GM08714 (cell line): ENCODE data around the gene NPC1L1.
A peak's percentile ranks its signal among the peaks of the same experiment; 100 is the strongest.

Source experiments
- H3K4me3 ChIP-seq: fragments of 200-500 bp; sonication (Bioruptor generic); 2 replicates; pipeline ENCODE4 v1.5.1; 2014; ENCODE audit warnings: mild to moderate bottlenecking, low read length, inconsistent platforms
- ZNF274 ChIP-seq: IDR thresholded peaks from 2 replicates; pipeline ENCODE4 v1.6.1; 2012; ENCODE audit warnings: mild to moderate bottlenecking, low read depth, low read length

Gene NPC1L1, protein sequence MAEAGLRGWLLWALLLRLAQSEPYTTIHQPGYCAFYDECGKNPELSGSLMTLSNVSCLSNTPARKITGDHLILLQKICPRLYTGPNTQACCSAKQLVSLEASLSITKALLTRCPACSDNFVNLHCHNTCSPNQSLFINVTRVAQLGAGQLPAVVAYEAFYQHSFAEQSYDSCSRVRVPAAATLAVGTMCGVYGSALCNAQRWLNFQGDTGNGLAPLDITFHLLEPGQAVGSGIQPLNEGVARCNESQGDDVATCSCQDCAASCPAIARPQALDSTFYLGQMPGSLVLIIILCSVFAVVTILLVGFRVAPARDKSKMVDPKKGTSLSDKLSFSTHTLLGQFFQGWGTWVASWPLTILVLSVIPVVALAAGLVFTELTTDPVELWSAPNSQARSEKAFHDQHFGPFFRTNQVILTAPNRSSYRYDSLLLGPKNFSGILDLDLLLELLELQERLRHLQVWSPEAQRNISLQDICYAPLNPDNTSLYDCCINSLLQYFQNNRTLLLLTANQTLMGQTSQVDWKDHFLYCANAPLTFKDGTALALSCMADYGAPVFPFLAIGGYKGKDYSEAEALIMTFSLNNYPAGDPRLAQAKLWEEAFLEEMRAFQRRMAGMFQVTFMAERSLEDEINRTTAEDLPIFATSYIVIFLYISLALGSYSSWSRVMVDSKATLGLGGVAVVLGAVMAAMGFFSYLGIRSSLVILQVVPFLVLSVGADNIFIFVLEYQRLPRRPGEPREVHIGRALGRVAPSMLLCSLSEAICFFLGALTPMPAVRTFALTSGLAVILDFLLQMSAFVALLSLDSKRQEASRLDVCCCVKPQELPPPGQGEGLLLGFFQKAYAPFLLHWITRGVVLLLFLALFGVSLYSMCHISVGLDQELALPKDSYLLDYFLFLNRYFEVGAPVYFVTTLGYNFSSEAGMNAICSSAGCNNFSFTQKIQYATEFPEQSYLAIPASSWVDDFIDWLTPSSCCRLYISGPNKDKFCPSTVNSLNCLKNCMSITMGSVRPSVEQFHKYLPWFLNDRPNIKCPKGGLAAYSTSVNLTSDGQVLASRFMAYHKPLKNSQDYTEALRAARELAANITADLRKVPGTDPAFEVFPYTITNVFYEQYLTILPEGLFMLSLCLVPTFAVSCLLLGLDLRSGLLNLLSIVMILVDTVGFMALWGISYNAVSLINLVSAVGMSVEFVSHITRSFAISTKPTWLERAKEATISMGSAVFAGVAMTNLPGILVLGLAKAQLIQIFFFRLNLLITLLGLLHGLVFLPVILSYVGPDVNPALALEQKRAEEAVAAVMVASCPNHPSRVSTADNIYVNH (N-terminal part only)

DNA sequence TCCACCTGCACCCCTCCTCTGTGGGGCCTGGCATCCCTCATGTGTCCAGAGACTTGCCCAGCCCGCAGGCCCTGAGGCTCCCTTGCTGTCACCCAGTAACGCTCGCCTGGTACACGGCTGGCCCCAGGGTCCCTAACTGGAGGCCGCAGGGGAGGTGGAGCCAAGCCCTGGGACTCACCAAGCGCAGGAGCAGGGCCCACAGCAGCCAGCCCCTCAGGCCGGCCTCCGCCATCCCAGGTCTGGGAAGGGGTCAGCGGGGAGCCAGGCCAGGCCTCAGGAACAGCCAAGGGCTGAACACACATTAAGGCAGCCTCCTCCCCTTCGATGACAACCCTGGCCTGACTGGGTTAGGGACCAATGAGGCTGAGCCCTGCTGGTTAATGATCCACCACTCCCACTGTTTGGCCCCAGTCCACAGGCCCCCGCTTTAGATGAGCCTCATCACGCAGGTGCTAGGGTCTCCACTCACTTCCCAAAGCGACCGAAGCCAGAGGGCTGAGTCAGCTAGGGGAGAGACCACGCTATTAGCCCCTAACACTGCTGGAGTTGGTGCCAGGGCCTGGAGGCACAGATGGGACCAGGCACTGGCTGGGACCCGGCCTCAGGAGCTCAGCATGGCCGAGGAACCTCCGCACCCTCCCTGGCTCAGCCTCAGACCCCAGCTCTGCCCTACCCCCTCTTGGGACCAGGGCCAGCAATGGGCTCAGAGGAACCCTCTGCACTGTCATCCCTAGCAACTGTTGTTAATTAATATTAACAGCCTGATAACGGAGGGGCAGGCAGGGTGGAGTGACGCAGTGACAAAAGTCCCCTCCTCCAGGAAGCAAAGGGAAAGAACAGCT lies at the start of gene NPC1L1:
Gene NPC1L1 (minus strand): TSS at position 303 of the 842 bp plus-strand sequence. CDS start 71 bp downstream, at position 232.
- no peak within 1 kb of the TSS for H3K4me3 ChIP-seq
- TF ChIP-seq ZNF274: no peak

DNA sequence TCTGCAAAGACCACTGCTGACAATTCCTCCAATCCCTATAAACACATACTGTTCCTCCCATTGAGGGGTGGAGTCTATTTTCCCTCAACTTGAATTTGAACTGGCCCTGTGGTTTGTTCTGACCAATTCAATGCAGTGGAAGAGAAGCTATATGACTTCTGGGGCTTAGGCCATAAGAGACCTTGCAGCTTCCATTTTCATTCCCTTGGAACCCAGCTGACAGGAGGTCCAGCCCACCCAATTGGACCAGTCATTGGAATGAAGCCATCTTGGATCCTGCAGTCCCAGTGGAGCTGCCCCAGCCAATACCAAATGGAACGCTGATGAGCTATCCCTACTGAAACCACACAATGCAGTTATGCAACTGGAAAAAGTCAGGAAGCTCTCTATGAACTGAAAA lies 49.8 kb upstream of the NPC1L1 start:
- TF ChIP-seq ZNF274: no peak

DNA sequence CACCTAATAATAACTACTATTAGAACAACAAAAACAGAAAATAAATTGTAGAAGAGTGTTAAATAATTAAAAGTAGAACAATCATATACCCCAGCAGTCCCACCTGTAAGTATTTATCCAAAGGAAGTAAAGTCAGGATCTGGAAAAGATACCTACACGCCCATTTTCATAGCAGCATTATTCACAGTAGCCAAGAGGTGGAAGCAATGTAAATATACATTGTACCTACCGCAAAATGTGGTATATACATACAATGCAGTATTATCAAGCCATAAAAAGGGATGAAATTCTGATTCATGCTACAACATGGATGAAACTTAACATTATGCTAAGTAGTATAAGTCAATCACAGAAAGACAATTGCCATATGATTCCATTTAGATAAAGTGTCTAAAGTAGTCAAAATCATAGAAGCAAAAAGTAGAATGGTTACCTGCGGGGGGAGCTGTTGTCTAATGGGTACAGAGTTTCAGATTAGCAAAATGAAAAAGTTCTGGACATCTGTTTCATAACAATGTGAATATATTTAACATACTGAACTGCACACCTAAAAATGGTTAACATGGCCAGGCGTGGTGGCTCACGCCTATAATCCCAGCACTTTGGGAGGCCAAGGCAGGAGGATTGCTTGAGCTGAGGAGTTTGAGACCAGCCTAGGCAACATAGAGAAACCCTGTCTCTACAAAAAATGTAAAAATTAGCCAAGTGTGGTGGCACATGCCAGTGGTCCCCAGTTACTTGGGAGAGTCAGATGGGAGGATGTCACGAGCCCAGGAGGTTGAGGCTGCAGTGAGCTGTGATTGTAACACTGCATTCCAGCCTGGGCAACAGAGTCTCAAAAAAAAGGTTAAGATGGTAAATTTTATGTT lies 46.9 kb upstream of the NPC1L1 start:
- no peak overlapping the region for H3K4me3 ChIP-seq
- TF ChIP-seq ZNF274: no peak

More for the DNA sequence above, 49.8 kb upstream of the NPC1L1 start:
- no peak overlapping the region for H3K4me3 ChIP-seq

DNA sequence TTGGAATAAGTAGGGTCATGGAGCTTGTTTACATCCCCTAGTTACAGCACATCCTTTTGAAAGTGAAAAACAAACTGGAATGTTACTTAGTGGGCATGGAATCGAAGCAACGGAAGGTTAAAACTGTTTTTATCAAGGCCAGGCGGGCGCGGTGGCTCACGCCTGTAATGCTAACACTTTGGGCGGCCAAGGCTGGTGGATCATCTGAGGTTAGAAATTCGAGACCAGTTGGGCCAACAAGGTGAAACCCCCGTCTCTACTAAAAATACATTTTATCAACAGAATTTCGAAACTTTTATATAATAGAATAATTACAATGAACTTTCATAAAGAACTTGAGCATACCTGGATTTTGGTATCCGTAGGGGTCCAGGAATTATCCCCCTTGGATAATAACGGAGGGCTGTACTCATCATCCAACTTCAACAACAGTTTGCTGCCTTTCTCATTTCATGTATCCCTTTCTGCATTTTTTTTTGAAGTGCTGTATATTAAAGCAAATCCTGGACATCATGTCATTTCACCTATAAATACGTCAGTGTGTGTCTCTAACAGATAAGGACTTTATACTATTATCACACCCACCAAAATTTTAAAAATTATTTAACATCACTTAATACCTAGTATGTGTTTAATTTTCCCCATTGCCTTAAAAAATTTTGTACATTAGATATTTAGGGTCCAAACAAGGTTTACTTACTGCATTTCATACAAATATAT lies 42.2 kb upstream of the NPC1L1 start:
- TF ChIP-seq ZNF274: no peak
- H3K4me3 ChIP-seq: peak overlapping the region; percentile 65; the same call in 1 of the 2 replicates

DNA sequence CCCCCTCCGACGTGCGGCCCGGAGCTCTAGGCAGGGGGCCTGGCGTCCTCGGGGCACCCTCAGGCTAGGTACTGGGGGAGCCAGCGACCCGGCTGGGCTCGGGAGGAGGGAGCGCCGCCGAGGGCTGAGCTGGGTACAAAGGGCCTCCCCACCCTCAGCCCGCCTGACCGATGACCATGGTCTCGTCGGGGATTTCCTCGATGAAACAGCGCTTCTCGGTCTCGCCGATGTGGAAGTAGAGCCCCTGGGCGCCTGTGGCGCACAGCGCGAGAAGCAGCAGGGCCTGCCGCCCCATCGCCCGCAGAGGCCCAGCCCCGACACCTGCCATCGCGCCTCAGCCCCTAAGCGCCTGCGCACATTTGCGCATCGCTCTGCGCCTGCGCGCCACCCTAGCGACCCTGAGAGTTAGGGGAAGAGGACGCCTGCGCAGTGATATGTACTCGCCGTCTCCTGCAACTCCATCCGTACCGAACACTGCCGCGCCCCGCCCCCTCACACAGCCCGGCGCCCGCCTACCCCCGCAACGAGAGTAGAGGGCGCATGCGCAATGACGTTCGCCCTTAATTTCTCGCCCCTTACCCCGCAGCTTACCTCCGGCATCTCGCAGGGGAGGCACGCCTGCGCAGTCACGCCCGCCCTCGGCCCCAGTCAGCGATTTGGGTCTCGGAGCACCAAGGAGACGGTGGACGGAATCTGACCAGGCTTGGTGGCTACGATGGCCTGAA lies 40.9 kb upstream of the NPC1L1 start, which contains the start of gene TMED4:
Gene TMED4 (minus strand): TSS at position 353 of the 725 bp plus-strand sequence. CDS start 25 bp downstream, at position 328.
- TF ChIP-seq ZNF274: no peak
- H3K4me3 ChIP-seq: peak within 1 kb of the TSS; percentile 83

DNA sequence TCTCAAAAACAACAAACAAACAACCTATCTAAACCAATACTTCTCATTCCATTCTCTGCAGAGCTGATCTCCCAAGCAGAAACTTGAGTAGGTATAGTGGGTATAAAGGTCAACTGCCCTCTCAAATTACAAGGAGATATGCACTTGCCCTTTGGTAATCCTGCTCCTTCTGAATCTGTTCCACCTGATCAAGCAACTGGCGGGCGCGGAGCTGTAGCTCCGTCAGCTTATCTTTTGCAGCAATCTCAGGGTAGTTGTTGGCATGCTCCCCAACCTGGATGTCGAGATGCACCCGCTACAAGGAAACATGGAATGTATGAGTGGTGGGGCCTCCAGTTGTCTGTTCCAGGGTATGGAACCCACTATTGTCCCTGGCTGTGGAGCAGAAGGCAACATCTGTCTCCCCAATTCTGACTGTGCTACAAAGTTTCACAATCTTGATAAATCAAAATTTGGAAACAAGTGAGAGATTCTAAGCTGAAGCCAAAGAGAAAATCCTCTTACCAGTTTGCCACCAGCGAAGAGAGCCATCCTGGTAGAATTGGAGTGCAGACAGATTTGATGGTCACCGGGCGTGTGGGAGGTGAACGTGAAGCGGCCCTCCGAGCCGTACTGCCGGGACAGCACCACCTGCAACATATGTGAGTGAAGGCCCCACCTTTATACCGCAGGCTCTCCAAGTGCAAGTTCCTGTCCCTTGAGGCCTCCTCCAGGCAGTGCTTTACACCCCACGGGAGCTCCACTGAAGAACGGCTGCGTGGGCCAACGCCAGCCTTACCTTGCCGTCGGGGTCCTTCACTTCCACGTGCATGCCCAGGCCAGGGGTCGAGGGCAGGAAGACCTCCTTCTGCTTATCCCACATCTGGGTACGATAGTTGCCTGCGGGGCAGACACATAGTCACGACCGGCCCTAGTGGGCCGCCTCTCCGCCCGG lies 40.1 kb upstream of the NPC1L1 start:
- no peak for TF ChIP-seq ZNF274
- peak overlapping the region; percentile 83 for H3K4me3 ChIP-seq

DNA sequence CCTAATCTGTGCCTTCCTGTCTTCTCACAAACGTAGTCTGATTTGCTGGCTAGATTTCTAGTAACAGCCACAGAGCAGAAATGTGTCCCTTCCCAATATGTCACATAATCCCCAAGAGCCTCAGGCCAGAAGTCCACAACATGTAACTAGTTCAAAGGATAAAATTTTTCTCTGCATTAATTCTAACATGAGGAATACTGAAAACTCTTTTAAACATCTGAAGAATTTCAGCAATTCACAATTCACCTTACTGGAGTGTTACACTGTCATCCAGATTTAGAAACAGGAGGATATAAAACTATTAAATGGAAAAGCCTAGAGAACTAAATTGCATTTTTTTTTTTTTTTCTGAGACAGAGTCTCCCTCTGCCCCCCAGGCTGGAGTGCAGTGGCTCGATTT lies 35.1 kb upstream of the NPC1L1 start:
- no peak for TF ChIP-seq ZNF274

DNA sequence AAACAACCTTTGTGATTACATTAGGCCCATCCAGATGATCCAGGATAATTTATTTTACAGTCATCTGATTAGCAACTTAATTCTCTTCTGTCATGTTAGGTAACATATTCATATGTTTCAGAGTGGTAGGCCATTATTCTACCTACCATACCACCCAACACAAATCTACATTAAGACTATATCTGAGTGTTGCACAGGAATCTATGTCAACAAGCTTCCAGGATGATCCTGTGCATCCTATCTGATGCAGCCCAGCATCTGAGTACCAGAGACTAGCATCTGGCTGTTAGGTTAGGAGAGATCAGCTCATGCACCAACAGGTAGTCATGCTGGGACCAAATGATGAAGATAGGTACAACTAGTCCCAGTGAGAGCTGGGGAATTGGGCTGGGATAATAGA lies 33.9 kb upstream of the NPC1L1 start:
- H3K4me3 ChIP-seq: peak overlapping the region; percentile 91; the same call in 1 of the 2 replicates
- TF ChIP-seq ZNF274: no peak

More for the DNA sequence above, 35.1 kb upstream of the NPC1L1 start:
- no peak overlapping the region for H3K4me3 ChIP-seq

DNA sequence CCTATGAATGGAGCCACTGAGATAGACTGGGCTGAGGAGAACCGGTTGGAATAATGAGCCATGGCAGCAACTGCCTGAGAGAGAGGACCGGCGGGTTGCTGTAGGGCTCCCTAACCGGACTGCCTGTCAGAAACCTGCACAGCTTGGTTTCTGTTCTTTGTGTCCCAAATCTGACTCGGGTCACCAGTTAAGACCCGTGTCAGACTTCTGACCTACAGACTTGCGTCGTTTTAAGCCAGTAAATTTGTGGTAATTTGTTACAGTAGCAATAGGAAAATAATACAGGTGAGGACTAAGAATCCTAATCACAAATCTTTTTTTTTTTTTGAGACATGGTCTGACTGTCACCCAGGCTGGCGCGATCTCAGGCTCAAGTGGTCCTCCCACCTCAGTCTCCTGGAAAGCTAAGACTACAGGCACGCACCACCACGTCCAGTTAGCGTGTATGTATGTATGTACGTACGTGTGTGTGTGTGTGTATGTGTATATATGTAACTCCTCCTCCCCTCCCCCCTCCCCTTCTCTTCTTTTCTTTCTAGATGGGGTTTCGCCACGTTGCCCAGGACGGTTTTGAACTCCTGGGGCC lies 33.2 kb upstream of the NPC1L1 start:
- H3K4me3 ChIP-seq: peak overlapping the region; percentile 91
- no peak for TF ChIP-seq ZNF274
